ENCODE results near the gene ACTL8.

The ACTL8 gene

GRCh38 chr1:17713993-17714392, 41.1 kb upstream of the ACTL8 start:
- DNase-seq (ENCODE audit: low read depth in 1 of 2, low spot score in 1 of 2): no peak

DNA sequence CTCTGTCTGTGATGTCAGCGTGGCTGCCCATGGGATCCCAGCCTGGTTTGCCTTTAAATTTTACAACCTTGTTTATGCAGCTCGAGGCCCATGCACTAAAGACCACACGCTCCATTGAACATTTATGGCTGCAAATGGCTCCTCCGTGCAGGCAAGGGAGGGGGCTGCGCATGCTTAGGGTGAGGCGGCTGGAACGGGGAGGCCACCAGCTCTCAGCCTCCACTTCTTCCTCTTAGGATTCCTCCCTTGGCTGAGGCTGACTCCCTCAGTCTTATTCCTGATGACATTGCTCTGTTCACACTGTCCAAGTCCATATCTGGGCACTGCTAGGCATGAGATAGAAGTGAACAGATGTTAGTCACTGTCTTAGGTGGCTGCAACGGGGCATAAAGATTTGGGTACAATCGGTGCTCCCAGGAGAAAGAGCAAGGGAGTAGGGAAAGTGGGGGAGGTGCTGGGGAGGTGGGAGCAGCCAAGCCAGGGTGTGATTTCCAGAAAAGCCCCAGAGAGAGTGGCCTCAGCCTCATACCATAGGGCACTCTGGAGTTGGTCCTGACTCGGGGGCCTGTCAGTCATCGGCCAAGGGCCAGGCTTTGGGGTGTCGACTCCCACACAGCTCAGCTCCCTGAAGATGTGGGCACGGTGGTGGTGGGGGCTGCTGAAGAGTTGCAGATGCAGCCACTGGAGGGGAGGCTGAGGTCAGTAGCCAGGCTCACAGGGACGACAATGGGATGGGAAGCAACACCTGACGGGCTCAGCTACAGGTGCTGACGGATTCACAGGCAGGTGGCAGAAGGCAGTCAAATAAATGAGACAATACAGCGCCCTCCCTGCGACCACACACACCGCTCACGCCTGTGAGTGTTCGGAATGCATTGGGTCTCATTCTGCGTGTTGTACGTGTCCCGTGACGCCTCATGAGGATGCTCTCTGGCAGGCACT, 37.3 kb upstream of the ACTL8 start:
- Histone ChIP-seq H3K4me3 (replicated peaks; ENCODE audit: insufficient read depth, low read length) (no peak overlapping the region), H3K27me3 (ENCODE audit: insufficient read depth, poor library complexity, severe bottlenecking) (no peaks in the 10 kb centered on the region), H3K27ac (replicated peaks) (no peak overlapping the region)
- TF ChIP-seq SPI1 (IDR thresholded peaks at IDR 0.05; ENCODE audit: borderline replicate concordance, low read depth) (no peak), POLR2AphosphoS5 (IDR thresholded peaks at IDR 0.05; ENCODE audit: low read depth) (no peak), GABPA (IDR thresholded peaks at IDR 0.05; ENCODE audit: low read depth) (no peak)
- TF ChIP-seq, protein P1, sequence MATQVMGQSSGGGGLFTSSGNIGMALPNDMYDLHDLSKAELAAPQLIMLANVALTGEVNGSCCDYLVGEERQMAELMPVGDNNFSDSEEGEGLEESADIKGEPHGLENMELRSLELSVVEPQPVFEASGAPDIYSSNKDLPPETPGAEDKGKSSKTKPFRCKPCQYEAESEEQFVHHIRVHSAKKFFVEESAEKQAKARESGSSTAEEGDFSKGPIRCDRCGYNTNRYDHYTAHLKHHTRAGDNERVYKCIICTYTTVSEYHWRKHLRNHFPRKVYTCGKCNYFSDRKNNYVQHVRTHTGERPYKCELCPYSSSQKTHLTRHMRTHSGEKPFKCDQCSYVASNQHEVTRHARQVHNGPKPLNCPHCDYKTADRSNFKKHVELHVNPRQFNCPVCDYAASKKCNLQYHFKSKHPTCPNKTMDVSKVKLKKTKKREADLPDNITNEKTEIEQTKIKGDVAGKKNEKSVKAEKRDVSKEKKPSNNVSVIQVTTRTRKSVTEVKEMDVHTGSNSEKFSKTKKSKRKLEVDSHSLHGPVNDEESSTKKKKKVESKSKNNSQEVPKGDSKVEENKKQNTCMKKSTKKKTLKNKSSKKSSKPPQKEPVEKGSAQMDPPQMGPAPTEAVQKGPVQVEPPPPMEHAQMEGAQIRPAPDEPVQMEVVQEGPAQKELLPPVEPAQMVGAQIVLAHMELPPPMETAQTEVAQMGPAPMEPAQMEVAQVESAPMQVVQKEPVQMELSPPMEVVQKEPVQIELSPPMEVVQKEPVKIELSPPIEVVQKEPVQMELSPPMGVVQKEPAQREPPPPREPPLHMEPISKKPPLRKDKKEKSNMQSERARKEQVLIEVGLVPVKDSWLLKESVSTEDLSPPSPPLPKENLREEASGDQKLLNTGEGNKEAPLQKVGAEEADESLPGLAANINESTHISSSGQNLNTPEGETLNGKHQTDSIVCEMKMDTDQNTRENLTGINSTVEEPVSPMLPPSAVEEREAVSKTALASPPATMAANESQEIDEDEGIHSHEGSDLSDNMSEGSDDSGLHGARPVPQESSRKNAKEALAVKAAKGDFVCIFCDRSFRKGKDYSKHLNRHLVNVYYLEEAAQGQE (IDR thresholded peaks at IDR 0.05; ENCODE audit: insufficient replicate concordance, low read depth): no peak
- TF ChIP-seq, protein P2, sequence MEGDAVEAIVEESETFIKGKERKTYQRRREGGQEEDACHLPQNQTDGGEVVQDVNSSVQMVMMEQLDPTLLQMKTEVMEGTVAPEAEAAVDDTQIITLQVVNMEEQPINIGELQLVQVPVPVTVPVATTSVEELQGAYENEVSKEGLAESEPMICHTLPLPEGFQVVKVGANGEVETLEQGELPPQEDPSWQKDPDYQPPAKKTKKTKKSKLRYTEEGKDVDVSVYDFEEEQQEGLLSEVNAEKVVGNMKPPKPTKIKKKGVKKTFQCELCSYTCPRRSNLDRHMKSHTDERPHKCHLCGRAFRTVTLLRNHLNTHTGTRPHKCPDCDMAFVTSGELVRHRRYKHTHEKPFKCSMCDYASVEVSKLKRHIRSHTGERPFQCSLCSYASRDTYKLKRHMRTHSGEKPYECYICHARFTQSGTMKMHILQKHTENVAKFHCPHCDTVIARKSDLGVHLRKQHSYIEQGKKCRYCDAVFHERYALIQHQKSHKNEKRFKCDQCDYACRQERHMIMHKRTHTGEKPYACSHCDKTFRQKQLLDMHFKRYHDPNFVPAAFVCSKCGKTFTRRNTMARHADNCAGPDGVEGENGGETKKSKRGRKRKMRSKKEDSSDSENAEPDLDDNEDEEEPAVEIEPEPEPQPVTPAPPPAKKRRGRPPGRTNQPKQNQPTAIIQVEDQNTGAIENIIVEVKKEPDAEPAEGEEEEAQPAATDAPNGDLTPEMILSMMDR (IDR thresholded peaks at IDR 0.05; ENCODE audit: insufficient read depth, low read length): no peak
- DNase-seq (ENCODE audit: low read depth in 1 of 2, low spot score in 1 of 2): no peak

More at GRCh38 chr1:17713993-17714392, 41.1 kb upstream of the ACTL8 start:
- TF ChIP-seq POLR2AphosphoS5 (IDR thresholded peaks at IDR 0.05; ENCODE audit: low read depth) (no peak), SPI1 (IDR thresholded peaks at IDR 0.05; ENCODE audit: borderline replicate concordance, low read depth) (no peak), GABPA (IDR thresholded peaks at IDR 0.05; ENCODE audit: low read depth) (no peak)
- TF ChIP-seq, protein P2 (IDR thresholded peaks at IDR 0.05; ENCODE audit: insufficient read depth, low read length): no peak
- no peaks in the 10 kb centered on the region for H3K27me3 ChIP-seq (ENCODE audit: insufficient read depth, poor library complexity, severe bottlenecking)
- H3K27ac ChIP-seq (replicated peaks): no peak overlapping the region
- no peak overlapping the region for H3K4me3 ChIP-seq (replicated peaks; ENCODE audit: insufficient read depth, low read length)

DNA sequence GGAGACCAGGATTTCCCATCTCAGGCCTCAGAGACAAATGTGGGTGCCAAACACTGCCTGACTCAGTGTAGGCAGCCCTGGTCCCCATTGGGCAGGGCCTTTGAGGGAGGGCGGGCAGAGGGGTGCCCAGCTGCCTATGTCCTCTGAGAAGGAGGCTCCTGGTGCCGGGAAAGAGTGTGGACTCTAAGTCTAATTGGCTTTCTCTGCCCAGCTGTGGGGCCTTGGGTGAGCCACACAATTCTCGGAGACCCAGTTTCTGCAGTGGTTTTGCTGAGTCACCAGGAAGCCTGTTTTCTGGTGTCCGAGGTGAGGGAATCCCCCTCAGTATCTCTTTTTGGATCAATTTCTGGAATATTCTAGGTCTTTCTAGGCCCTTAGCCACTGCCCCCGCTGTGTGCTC, 35.3 kb upstream of the ACTL8 start:
- no peak for DNase-seq (ENCODE audit: low read depth in 1 of 2, low spot score in 1 of 2)
- Histone ChIP-seq H3K4me3 (replicated peaks; ENCODE audit: insufficient read depth, low read length) (no peak overlapping the region), H3K27ac (replicated peaks) (no peak overlapping the region), H3K27me3 (ENCODE audit: insufficient read depth, poor library complexity, severe bottlenecking) (no peaks in the 10 kb centered on the region)
- TF ChIP-seq GABPA (IDR thresholded peaks at IDR 0.05; ENCODE audit: low read depth) (no peak), SPI1 (IDR thresholded peaks at IDR 0.05; ENCODE audit: borderline replicate concordance, low read depth) (no peak), POLR2AphosphoS5 (IDR thresholded peaks at IDR 0.05; ENCODE audit: low read depth) (no peak)
- TF ChIP-seq, protein P1 (IDR thresholded peaks at IDR 0.05; ENCODE audit: insufficient replicate concordance, low read depth): no peak
- TF ChIP-seq, protein P2 (IDR thresholded peaks at IDR 0.05; ENCODE audit: insufficient read depth, low read length): no peak
